Right kidney (tissue), 1 donor: ENCODE data around the gene AGXT.

Experiments used
- DNase-seq: peaks from one replicate; pipeline ENCODE4 v3.0.0-alpha.2; 2016

The AGXT gene

DNA sequence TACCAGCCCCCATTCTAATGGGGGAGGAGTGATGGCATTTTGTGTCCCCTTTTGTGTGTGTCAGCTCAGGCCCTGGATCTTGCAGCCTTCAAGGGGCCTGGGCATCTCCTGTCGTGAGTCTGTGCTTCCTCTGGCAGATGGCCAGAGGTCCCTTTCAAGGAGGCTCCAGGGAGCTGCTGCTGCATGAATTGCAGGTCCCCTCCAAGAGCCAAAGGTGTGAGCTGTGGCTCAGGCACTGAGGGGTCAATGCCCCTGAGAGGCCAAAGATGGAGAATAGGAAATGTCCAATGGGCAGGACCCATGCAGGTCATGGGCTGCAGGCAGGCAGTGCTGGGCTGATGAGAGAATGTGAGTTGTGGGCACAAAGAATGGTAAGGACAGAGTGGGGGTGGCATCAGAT lies 16.9 kb downstream of the AGXT start:
- no peak for DNase-seq

DNA sequence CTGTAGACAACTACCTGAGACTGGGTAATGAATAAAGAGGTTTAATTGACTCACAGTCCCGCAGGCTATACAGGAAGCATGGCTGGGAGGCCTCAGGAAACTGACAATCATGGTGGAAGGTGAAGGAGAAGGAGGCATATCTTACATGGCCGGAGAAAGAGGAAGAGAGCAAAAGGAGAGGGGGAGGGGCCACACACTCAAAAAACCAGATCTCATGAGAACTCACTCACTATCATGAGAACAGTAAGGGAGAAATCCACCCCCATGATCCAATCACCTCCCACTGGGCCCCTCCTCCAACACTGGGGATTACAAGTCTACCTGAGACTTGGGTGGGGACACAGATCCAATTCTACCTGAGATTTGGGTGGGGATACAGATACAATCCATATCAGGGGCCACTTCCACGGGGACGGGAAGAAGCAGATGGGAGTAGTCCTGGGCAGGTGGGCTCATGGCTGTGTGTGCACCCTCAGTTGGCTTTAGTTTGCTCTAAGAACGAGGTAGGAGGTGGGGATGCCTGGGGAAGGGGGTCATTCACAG lies 17.5 kb downstream of the AGXT start:
- no peak for DNase-seq

GRCh38 chr2:240886678-240887609 lies 18.3 kb downstream of the AGXT start:
- no peak for DNase-seq

GRCh38 chr2:240887631-240888030 lies 19.0 kb downstream of the AGXT start:
- no peak for DNase-seq

- DNase-seq, result no peak
Measured at GRCh38 chr2:240888130-240888889, 19.7 kb downstream of the AGXT start.

DNA sequence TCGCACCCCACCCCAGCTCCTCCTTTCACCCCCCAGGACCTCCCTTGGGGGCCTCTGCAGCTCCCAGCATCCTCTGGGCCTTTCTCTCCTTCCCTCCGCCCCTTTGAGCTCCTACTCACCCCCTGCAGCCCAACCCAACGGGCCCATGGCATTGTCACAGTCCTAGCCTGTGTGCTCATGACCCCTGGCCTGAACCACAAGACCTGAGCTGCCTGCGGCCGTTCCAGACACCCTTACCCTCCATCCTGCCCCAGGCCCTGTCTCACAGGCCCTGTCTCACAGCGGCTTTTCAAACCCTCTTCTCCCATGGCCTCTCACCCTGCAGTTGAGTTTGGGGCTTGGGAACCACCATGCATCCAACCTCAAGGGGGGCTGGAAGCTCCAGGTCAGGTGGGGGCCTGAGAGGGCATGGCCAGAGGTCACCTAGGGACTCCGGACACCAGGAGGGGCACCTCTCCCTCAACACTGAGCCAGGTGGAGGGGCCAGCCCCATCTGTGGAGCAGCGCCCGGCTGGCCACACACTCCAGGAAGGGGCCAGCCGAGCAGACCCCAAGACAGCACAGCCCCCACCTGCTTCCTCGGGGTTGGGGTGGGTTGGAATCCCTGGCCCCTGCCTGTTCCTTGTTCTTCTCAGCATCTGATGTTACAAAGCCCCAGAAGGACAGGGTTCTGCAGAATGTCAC lies 20.4 kb downstream of the AGXT start:
- no peak for DNase-seq

DNA sequence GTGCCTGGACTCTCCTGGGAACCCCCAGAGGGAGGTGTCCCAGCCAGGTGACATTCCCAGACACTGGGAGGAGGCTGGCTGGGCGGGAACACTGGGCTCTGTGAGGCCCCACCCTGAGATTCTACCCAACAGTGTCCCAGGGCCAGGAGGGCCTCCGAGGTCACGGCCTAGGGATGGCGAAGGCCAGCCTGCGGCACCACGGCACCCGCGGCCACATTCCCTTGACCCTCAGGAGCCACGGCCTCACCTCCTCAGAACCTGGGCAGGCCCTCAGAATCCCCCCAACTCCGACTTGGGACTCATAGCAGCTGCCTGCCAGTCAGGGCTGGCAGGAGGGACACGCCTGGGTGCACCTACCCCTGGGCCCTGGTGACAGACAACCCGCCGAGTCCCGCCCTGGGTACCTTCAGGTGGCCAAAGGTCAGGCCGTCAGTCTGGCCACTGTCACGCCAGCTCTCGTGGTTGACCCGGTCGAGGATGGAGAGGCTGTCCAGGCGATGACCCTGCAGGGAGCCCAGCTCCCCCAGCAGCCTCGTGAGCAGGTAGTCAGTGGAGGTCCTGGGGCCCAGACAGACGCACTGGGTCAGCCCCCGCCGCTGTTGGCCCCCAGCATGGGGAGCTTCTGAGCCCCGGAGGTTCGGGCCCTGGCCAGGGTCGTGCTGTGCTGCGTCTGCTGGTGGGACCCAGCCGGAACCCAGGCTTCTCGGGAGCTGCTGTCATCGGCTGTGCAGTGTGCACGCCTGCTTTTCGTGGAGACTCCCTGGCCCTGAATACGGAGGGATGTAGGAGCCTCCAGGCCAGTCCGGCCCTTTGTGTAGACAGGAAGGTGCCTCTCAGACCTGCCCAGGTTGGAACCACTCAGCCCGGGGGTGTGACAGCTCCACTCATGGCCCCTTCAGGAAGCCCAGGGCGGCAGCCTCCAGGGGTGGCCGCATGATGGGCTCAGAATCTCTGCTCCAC lies 21.3 kb downstream of the AGXT start:
- no peak for DNase-seq

- DNase-seq, result no peak
Measured at GRCh38 chr2:240890691-240891090, 22.1 kb downstream of the AGXT start.

GRCh38 chr2:240891492-240892340 lies 23.1 kb downstream of the AGXT start:
- DNase-seq, result no peak

GRCh38 chr2:240892356-240892755 lies 23.7 kb downstream of the AGXT start:
- DNase-seq, result no peak

GRCh38 chr2:240892925-240893324 lies 24.3 kb downstream of the AGXT start:
- no peak for DNase-seq

GRCh38 chr2:240893363-240893844 lies 24.8 kb downstream of the AGXT start:
- no peak for DNase-seq

GRCh38 chr2:240894006-240894405 lies 25.4 kb downstream of the AGXT start:
- no peak for DNase-seq

GRCh38 chr2:240894836-240895558 lies 26.4 kb downstream of the AGXT start:
- DNase-seq, result no peak

- DNase-seq, result no peak
Measured at GRCh38 chr2:240895656-240896388, 27.2 kb downstream of the AGXT start, which contains the start of gene MAB21L4. Gene MAB21L4 (minus strand): TSS chr2:240896156. CDS start chr2:240895997, 159 bp downstream.

GRCh38 chr2:240896394-240896793 lies 27.8 kb downstream of the AGXT start:
- DNase-seq, result no peak

DNA sequence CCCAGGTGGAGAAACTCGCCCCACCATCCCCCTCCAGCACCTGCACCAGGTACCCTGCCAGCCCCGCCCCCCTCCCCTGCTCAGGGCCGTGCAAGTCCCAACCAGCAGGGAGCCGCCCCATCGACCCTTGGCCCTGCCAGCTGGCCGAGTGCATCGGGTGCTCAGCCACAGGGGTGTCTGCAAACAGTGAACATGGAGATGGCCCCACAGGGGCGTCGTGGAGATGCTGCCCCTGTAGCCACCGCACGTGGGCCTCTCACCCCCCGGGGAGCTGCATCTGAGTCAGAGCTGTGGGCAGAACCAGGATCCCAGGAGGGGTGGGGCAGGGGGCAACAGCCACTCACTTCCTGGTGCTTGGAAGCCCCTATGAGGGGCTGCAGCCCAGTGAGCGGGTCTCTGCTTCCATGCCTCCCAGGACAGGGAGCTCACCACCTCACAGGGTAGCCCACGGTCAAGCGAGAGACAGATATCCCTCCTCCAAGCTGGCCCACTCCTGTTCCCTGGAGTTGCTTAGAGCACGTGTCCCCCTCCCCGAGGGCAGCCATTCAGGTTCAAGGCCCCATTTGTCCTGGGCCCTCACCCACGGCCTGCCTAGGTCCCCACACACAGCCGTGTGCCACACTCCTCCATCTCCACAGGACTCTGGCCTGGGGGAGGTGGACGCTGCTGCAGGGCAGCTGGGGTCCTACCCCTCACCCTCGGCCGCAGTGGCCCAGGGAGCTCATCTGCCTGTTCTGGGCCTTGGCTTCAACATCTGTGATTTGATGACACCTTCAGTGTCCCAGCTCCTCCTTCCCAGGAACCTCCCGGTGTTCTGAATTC lies 28.5 kb downstream of the AGXT start:
- DNase-seq, result no peak
